Duodenal mucosa (tissue), 2 donors: ENCODE measurements around the gene SH3PXD2A.

Source experiments
- H3K27ac ChIP-seq: one replicate; pipeline ENCODE4 v1.7.0; 2013; ENCODE audit warnings: low read depth, low read length
- H3K27me3 ChIP-seq, 2 donors: one replicate each; pipeline ENCODE4 v1.7.0; 2013; ENCODE audit warnings: low read length in 2 of 2, control low read depth in 1 of 2; ENCODE audit not compliant: insufficient read depth in 2 of 2, control insufficient read depth in 1 of 2
- H3K36me3 ChIP-seq, 2 donors: one replicate each; pipeline ENCODE4 v1.7.0; 2013; ENCODE audit warnings: low read length in 2 of 2, control low read depth in 1 of 2; ENCODE audit not compliant: insufficient read depth in 2 of 2, control insufficient read depth in 1 of 2
- H3K4me1 ChIP-seq, 2 donors: one replicate each; pipeline ENCODE4 v1.7.0; 2013; ENCODE audit warnings: low read length in 2 of 2, control low read depth in 1 of 2; ENCODE audit not compliant: insufficient read depth in 2 of 2, control insufficient read depth in 1 of 2
- H3K4me3 ChIP-seq, 2 donors: one replicate each; pipeline ENCODE4 v1.7.0; 2013; ENCODE audit warnings: low read length in 2 of 2, low read depth in 1 of 2
- H3K9ac ChIP-seq, 2 donors: one replicate each; pipeline ENCODE4 v1.7.0; 2013; ENCODE audit warnings: low read length in 2 of 2, low read depth in 1 of 2
- H3K9me3 ChIP-seq, 2 donors: one replicate each; pipeline ENCODE4 v1.7.0; 2013; ENCODE audit warnings: low read length in 2 of 2, control low read depth in 1 of 2; ENCODE audit not compliant: control insufficient read depth in 1 of 2

SH3PXD2A gene

DNA sequence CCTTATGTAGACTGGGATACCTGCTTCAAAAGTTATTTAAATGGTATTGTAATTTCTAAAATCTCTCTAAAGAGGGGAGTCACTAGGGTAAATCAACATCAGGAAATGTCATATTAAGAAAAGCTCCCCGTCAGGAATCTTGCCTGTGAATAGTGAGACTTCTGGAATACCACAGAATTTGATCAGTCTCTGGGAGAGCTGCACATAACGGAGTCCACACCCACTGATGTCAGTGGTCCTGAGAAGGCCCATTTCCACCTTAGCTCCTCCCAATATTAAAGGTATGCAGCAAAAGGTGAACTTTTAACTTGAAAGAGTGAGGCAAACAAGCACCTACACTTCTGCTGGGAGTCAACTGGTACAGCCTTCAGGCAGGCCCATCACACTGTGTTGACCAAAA lies 35.3 kb upstream of the SH3PXD2A start:
- Histone ChIP-seq H3K9me3 (no peaks in the 10 kb centered on the region), H3K4me1 (peaks cover 23 to 54% of the 10 kb centered on the region in 2 donors), H3K36me3 (peaks cover 4 to 35% of the 10 kb centered on the region in 2 donors), H3K27me3 (no peaks in the 10 kb centered on the region), H3K9ac (peak overlapping the region; percentile 2 to 8), H3K27ac (no peak overlapping the region), H3K4me3 (no peak overlapping the region)

DNA sequence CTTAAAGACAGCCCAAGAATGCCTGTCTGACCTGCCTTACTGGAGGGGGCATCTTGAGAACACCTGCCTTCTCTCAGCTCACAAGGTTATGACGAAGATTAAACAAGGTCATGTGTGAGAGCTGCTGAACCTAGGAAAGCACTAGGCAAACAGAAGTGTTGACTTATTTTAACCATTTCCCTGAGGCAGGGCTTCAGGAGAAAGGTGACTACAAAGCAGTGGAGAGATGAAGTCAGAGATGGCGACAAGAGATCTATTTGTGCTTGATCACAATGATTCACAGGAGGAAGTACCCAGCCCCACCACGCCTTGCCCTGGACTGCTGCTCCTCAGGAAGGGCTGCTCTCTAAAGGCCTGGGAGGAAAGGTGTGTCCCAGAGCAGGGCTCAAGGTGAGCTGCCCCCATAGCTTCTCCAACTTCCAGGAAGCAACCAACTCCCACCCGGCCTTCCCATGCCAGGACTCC lies 34.9 kb upstream of the SH3PXD2A start:
- Histone ChIP-seq H3K27ac (no peak overlapping the region), H3K36me3 (peaks cover 0 to 31% of the 10 kb centered on the region in 2 donors), H3K9ac (peak overlapping the region; percentile 2 to 8), H3K4me3 (no peak overlapping the region), H3K27me3 (no peaks in the 10 kb centered on the region), H3K9me3 (no peaks in the 10 kb centered on the region), H3K4me1 (peaks cover 21 to 50% of the 10 kb centered on the region in 2 donors)

DNA sequence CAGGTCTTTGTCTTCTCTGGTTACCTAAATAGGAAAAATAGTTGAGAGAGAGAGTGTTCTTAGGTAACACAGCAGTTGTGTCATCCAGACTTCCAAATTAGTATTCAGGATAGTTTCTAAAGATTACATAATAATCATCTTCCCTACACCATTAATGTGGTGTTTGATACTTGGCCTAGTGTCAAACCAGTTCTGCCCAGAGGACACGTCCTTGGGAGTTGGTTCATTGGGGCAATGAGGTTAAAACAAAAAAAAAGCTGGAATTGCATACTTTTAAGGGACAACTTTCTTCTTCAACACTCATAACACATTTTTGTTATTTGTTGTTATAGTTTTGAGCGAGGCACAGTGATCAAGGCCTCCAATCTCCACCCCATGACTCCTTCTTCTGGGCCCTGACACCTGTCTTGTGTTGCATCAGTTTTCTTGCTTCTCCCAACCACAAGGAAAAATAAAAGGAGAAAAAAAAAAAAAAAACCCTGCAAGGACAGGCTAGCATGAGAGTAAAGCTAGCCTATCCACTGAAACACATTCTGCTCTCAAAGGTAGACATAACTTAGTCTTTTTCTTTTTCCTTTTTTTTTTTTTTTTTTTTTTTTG lies 33.8 kb upstream of the SH3PXD2A start:
- no peak overlapping the region for H3K4me3 ChIP-seq
- peak overlapping the region in 1 of 2 donors; percentile 22 for H3K9ac ChIP-seq
- no peaks in the 10 kb centered on the region for H3K27me3 ChIP-seq
- no peak overlapping the region for H3K27ac ChIP-seq
- H3K36me3 ChIP-seq: peaks cover 0 to 29% of the 10 kb centered on the region in 2 donors
- H3K4me1 ChIP-seq: peaks cover 21 to 42% of the 10 kb centered on the region in 2 donors
- H3K9me3 ChIP-seq: no peaks in the 10 kb centered on the region

DNA sequence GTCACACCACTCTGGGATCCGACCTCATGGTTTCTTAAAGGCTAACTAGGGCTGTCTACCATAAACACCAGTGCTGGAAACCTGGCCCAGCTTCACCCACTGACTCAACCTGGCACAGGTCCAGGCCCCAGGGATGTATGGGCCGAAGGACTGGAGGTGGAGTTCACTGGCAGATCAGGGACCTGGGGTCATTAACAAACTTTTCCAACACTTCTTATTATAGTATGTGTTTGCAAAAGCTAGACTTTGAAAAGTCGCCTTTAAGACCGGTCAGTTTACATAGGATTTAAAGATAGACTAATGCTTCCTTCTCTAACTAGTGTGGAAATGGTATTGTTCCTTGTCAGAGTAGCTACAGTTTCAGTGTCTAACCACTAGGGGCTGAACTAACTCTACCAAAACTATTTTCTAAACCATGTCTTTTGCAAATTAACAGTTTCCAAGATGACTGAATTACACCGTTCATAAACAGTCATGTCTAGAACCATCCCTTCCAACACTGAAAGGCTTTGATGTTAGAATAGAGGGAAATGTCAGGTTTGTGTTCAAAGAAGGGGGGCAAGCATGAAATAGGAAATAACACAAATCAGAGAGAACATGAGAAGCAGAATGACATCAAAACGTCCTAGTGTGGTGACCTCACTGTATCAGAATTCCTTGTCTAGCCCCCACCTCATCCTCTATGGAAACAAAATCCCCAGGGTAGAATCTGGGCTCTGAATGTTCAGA lies 32.9 kb upstream of the SH3PXD2A start:
- peaks cover 21 to 34% of the 10 kb centered on the region in 2 donors for H3K4me1 ChIP-seq
- H3K9me3 ChIP-seq: no peaks in the 10 kb centered on the region
- peak overlapping the region in 1 of 2 donors; percentile 22 for H3K9ac ChIP-seq
- peak overlapping the region; percentile 23 for H3K27ac ChIP-seq
- no peaks in the 10 kb centered on the region for H3K27me3 ChIP-seq
- H3K4me3 ChIP-seq: no peak overlapping the region
- peaks cover 0 to 29% of the 10 kb centered on the region in 2 donors for H3K36me3 ChIP-seq

DNA sequence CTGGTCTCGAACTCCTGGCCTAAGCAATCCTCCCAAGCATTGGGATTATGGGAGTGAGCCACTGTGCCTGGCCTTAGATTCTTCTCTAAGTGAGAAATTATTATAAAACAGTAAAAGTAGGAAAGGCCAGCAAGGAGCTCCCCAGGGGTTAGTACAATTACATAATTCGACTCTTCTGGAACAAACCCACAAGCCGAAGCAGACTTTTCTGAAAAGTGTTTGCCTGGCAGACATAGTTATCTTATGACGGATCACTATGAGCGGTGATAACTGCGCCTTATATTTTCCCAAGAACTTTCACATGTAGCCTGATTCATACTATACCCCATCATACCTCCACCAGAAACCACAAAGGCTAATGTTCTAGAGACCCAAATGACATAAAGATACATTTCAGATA lies 30.2 kb upstream of the SH3PXD2A start:
- Histone ChIP-seq H3K9ac (no peak overlapping the region), H3K9me3 (no peaks in the 10 kb centered on the region), H3K4me3 (no peak overlapping the region), H3K36me3 (peaks cover 17 to 36% of the 10 kb centered on the region in 2 donors), H3K27ac (no peak overlapping the region), H3K27me3 (no peaks in the 10 kb centered on the region), H3K4me1 (peaks cover 21 to 39% of the 10 kb centered on the region in 2 donors)

DNA sequence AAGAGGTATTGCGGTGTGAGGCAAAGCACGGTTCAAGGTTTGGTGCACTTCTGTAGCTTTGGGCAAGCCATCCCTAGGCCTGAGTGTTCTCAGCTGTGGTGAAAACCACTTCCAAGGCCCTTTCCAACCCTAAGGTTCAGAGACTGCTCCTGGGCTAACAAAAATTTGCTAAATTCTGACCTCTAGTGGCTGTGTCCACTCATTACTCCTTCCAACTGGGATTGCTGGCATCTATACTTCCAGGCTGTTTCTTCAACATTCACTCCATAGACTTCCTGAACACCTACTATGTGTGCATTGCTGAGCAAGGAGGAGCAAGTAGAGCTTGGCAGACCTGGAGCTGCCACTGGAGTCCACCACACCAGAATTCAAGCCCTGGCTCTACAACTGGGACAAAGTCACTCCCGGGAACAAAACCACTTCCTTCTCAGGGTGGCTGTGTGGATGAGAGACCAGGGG lies 29.3 kb upstream of the SH3PXD2A start:
- no peaks in the 10 kb centered on the region for H3K9me3 ChIP-seq
- no peak overlapping the region for H3K9ac ChIP-seq
- no peaks in the 10 kb centered on the region for H3K27me3 ChIP-seq
- no peak overlapping the region for H3K27ac ChIP-seq
- peaks cover 12 to 30% of the 10 kb centered on the region in 2 donors for H3K4me1 ChIP-seq
- no peak overlapping the region for H3K4me3 ChIP-seq
- peaks cover 17 to 44% of the 10 kb centered on the region in 2 donors for H3K36me3 ChIP-seq

DNA sequence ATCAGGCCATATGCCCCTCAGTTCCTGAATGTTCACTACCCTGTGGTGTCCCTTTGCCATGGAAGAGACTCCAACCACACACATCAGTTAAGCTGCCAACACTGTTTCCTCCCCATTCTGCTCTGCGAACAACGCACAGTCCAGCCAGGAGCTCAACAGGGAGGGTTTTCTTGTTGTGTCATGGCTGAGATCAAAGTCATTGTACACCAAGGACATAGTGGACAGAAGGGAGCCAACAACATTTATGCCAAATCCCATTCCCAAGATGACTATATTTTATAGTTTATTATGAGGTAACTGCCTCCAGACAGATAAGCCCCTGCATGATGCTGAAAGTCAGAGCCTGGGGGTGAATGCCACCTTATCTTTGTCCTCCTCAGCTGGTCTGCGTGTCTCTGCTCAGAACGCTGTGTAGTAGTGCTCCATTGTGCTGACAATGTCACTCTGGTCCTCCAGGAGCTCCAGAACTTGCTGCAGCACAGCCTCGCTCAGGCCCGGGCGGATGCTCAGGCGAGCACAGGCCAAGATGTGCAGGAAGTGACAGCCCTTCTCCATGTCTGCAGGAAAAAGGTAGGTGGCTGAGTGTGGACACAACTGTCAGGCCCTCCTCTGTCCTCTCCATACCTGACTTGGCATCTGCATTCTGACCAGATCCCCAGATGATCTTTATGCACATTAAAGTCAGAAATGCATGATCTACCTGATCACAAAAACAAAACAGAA lies 27.1 kb upstream of the SH3PXD2A start:
- H3K9ac ChIP-seq: no peak overlapping the region
- peaks cover 0 to 11% of the 10 kb centered on the region in 2 donors for H3K4me1 ChIP-seq
- no peak overlapping the region for H3K4me3 ChIP-seq
- H3K9me3 ChIP-seq: no peaks in the 10 kb centered on the region
- no peaks in the 10 kb centered on the region for H3K27me3 ChIP-seq
- peaks cover 26 to 57% of the 10 kb centered on the region in 2 donors for H3K36me3 ChIP-seq
- no peak overlapping the region for H3K27ac ChIP-seq

DNA sequence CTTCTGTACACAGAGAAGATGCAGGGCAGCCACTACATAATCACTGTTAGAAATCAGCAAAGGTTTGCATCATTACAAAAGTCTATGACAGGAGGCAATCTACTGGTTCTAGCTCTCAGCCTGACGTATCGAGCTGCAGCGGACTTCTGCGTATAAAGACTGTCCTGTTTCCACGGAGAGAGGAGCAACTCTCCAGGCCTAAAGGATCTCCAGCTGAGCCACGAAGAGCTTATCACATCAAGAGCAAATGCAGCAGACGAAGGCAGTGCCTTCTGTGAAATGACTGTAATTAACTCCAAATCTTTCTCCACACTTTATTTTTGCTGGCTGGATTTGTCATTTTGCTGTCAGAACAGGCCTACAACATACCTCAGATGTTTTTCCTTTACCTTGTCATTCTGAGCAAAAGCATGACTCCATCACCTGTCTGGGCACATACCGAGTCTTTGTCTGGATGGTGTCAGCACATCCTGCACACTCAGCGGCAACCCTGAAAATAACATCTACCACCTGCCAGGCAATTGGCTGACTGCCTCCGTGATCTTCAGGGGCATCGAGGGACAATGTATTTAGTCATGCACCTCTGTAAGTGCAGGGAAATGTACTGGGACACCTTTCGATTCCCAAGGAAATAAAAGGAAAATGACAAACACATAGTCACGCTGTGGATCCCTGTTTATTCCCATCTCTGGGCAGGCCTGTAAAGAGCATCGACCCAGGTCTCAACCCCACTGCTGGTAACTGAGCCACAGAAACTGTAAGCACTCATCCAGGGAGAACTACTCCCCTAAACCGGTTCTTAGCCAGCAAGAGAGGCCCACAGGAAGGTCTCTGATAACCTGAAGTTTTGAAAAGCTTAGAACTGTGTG lies 26.3 kb upstream of the SH3PXD2A start:
- Histone ChIP-seq H3K4me1 (peaks cover 0 to 8% of the 10 kb centered on the region in 2 donors), H3K27me3 (no peaks in the 10 kb centered on the region), H3K9me3 (no peaks in the 10 kb centered on the region), H3K4me3 (no peak overlapping the region), H3K9ac (no peak overlapping the region), H3K36me3 (peaks cover 26 to 54% of the 10 kb centered on the region in 2 donors), H3K27ac (no peak overlapping the region)

DNA sequence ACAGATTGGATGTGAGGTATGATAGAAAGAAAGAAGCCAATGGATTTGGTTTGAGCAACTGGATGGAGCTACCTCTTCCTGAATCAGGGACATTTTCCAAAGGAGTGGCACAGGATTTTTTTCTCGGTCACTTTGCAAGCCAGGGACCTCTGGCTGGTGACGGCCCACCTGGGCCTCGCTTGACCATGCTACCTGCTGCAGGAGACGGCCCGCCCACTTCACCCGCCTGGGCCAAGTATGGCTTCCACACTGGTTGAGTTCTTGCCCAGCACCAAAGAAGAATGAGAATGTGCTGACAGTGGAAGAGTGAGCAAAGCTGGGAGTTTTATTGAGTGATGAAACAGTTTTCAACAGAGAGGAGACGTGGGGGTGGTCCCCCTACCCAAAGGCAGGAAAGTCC lies 24.5 kb upstream of the SH3PXD2A start:
- H3K27ac ChIP-seq: no peak overlapping the region
- no peaks in the 10 kb centered on the region for H3K27me3 ChIP-seq
- peaks cover 26 to 53% of the 10 kb centered on the region in 2 donors for H3K36me3 ChIP-seq
- no peaks in the 10 kb centered on the region for H3K9me3 ChIP-seq
- no peak overlapping the region for H3K9ac ChIP-seq
- H3K4me3 ChIP-seq: no peak overlapping the region
- peaks cover 0 to 8% of the 10 kb centered on the region in 2 donors for H3K4me1 ChIP-seq
